ENCODE measurements around the gene CD81. TPM values are rescaled to one million over a fixed set of nuclear protein-coding genes. Genes with fewer than 3 reads are reported as not detected.

Gene CD81
- total RNA-seq, 4 donors from 2014 or later, result 54.5 to 87.0 (median 66.8) TPM

DNA sequence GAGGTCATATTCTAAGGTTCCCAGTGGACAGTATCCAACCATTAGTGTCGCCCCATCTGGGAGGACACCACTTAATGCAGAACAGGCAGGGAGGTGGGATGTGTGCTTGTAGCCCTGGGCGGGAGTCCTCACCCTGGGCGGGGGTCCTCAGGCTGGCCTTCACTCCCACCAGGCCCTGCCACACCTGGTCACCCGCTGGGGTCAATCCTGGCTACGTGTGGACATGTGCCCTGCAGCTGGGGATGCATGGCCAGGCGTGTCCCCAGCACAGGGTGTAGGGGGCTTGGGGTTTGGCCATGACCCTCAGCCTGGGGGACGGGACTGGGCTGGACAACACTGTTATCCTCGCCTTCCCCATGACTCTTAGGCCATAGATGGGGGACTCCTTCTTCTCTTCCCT is 48.4 kb downstream of the CD81 start:
- DNase-seq, result no peak
- TF ChIP-seq POLR2A (IDR thresholded peaks at IDR 0.05), result no peak
- TF ChIP-seq, protein P1, sequence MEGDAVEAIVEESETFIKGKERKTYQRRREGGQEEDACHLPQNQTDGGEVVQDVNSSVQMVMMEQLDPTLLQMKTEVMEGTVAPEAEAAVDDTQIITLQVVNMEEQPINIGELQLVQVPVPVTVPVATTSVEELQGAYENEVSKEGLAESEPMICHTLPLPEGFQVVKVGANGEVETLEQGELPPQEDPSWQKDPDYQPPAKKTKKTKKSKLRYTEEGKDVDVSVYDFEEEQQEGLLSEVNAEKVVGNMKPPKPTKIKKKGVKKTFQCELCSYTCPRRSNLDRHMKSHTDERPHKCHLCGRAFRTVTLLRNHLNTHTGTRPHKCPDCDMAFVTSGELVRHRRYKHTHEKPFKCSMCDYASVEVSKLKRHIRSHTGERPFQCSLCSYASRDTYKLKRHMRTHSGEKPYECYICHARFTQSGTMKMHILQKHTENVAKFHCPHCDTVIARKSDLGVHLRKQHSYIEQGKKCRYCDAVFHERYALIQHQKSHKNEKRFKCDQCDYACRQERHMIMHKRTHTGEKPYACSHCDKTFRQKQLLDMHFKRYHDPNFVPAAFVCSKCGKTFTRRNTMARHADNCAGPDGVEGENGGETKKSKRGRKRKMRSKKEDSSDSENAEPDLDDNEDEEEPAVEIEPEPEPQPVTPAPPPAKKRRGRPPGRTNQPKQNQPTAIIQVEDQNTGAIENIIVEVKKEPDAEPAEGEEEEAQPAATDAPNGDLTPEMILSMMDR (IDR thresholded peaks at IDR 0.05 in 4 of 5, conservative IDR thresholded peaks at IDR 0.05 in 1 of 5), result no peak
- no peaks in the 10 kb centered on the region for H3K36me3 ChIP-seq
- no peaks in the 10 kb centered on the region for H3K9me3 ChIP-seq
- ATAC-seq, result no peak
- intact Hi-C loops (cut with DNase I; ENCODE audit: low total_unique reads), result no loop called here
- H3K27ac ChIP-seq, result no peak overlapping the region
- no peaks in the 10 kb centered on the region for H3K4me1 ChIP-seq
- in situ Hi-C loops (cut with MboI; ENCODE audit: low sequenced_read_pairs in 4 of 4), result loop anchor here (5.0 to 25.0 kb wide), 9 partner anchors 107 to 469 kb away; partner anchors contain the start of gene CDKN1C (in 1 of the 4)
- H3K27me3 ChIP-seq, result no peaks in the 10 kb centered on the region
- no peak overlapping the region for H3K4me3 ChIP-seq

DNA sequence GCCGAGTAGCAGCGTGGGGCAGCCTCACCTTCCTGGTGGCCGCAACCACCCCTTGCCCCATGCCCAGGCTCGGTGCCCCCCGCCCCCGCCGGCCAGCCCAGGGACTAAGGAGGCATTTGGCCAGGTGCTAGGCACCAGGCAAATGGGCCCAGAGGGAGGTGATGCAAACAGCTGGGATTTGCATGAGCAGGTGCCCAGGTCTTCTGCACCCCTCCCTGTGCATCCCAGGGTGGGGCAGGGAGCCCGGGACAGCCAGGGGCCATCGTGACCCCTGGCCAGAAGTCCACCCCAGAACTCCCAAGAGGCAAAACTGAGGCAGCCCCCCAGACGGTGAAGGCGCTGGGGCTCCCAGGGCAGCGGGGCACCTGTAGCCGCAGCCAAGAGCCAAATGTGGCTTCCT is 49.1 kb downstream of the CD81 start:
- ATAC-seq (no peak), DNase-seq (no peak)
- no peaks in the 10 kb centered on the region for H3K36me3 ChIP-seq
- TF ChIP-seq, protein P1 (IDR thresholded peaks at IDR 0.05 in 4 of 5, conservative IDR thresholded peaks at IDR 0.05 in 1 of 5), result no peak
- TF ChIP-seq POLR2A (IDR thresholded peaks at IDR 0.05), result no peak
- intact Hi-C loops (cut with DNase I; ENCODE audit: low total_unique reads), result no loop called here
- no peaks in the 10 kb centered on the region for H3K9me3 ChIP-seq
- H3K4me1 ChIP-seq, result no peaks in the 10 kb centered on the region
- in situ Hi-C loops (cut with MboI; ENCODE audit: low sequenced_read_pairs in 4 of 4), result loop anchor here (5.0 to 25.0 kb wide), 9 partner anchors 106 to 469 kb away; partner anchors contain the start of gene CDKN1C (in 1 of the 4)
- H3K27ac ChIP-seq, result no peak overlapping the region
- no peaks in the 10 kb centered on the region for H3K27me3 ChIP-seq
- no peak overlapping the region for H3K4me3 ChIP-seq

DNA sequence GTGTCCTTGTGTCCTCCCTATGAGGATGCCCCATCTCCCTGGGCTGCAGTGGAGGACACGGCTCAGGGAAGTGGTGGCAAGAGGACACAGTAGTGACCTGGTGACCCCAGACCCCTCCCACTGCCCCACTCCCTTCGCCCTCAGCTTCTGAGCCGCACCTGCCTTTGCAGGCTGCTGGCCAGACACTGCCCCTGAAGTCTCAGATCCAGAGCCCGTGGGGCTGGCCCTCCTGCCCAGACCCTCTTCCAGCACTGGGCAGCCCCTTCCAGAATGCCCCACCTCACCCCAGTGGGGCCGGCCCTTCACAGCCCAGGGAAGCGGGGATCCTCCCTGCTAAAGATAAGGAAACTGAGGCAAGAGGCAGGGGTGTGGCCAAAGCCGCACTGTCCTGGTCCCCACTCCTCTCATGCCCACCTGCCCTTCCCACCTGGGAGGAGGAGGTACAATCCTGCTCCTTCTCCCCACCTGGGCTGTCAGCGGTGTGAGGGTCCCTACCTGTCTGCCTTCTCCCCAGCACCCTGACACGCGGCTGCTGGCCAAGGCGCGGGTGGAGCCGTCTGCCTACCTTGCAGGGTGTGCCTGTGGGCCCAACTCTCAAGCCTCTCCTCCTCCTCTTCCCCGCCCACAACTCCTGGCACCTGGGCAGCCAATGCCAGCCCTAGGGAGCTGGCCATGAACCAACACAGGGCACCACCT is 49.9 kb downstream of the CD81 start:
- no peaks in the 10 kb centered on the region for H3K27me3 ChIP-seq
- no peak overlapping the region for H3K27ac ChIP-seq
- DNase-seq (no peak), ATAC-seq (no peak)
- TF ChIP-seq POLR2A (IDR thresholded peaks at IDR 0.05), result no peak
- TF ChIP-seq, protein P1 (IDR thresholded peaks at IDR 0.05 in 4 of 5, conservative IDR thresholded peaks at IDR 0.05 in 1 of 5), result no peak
- in situ Hi-C loops (cut with MboI; ENCODE audit: low sequenced_read_pairs in 4 of 4), result loop anchor here (5.0 to 25.0 kb wide), 9 partner anchors 105 to 468 kb away; partner anchors contain the start of gene CDKN1C (in 1 of the 4)
- no peaks in the 10 kb centered on the region for H3K9me3 ChIP-seq
- H3K4me1 ChIP-seq, result no peaks in the 10 kb centered on the region
- no peak overlapping the region for H3K4me3 ChIP-seq
- intact Hi-C loops (cut with DNase I; ENCODE audit: low total_unique reads), result no loop called here
- no peaks in the 10 kb centered on the region for H3K36me3 ChIP-seq

DNA sequence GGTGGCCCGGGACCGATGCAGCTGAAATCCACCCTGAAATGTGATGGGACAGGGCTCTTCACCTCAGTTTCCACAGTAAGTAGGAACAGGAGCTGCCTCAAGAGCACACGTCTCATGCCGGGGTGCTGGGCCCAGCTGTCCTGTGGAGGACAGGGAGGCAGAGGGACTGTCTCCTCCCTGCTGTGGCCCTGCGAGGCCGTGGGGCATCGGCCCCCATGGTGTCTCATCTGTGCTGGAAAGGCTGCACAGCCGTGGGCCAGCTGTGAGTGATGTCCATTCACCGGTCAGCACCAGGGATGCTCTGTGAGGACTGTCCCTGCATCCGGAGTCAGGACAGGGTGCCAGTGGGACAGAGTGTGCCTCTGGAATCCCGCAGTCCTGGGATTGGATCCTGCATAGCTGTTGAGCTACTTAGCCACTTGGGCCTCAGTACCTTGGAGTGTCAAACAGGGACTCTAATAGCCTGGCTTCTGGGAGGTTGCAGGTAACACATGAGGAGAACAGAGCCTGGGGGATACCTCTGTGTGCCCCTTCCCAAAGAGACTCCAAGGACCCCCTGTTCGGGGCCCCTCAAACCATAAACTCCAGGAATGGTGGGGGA is 50.7 kb downstream of the CD81 start:
- intact Hi-C loops (cut with DNase I; ENCODE audit: low total_unique reads), result loop anchor here (1.0 to 2.0 kb wide), 2 partner anchors 103 to 463 kb away; no protein-coding TSS in a partner anchor

More for the DNA sequence above, 50.7 kb downstream of the CD81 start:
- H3K27ac ChIP-seq, result no peak overlapping the region
- no peak overlapping the region for H3K4me3 ChIP-seq
- TF ChIP-seq, protein P1 (IDR thresholded peaks at IDR 0.05 in 4 of 5, conservative IDR thresholded peaks at IDR 0.05 in 1 of 5), result no peak
- no peak for TF ChIP-seq POLR2A (IDR thresholded peaks at IDR 0.05)
- no peaks in the 10 kb centered on the region for H3K4me1 ChIP-seq
- H3K36me3 ChIP-seq, result no peaks in the 10 kb centered on the region
- no peaks in the 10 kb centered on the region for H3K9me3 ChIP-seq
- ATAC-seq (no peak), DNase-seq (no peak)
- in situ Hi-C loops (cut with MboI; ENCODE audit: low sequenced_read_pairs in 4 of 4), result loop anchor here (5.0 to 25.0 kb wide), 9 partner anchors 104 to 467 kb away; partner anchors contain the start of gene CDKN1C (in 1 of the 4)
- no peaks in the 10 kb centered on the region for H3K27me3 ChIP-seq

Data from gastrocnemius medialis (tissue), 4 donors.